ENCODE data around the gene NR1I2.

The NR1I2 gene

GRCh38 chr3:119825820-119826219 lies 43.9 kb downstream of the NR1I2 start:
- DNase-seq, result no peak

- no peak for DNase-seq
Observed at GRCh38 chr3:119826711-119827608, 45.1 kb downstream of the NR1I2 start.

DNA sequence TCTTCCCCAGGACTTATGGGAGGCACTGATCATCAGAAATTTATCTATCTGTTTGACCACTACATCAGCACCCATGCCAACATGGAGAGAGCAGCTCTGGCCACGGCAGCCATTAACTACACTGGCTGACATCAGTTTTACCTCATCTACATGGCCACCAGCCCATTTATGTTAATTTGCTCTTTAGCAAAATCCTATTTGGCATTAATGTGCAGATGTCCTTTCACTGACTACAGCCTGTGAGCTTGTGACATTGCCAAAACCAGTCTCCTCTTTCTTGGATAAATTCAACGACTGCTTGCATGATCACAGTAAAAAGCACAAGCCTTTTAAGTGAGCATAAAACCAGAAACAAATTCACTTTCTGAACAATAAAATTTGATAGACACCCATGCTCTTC lies 47.5 kb downstream of the NR1I2 start:
- DNase-seq, result no peak

DNA sequence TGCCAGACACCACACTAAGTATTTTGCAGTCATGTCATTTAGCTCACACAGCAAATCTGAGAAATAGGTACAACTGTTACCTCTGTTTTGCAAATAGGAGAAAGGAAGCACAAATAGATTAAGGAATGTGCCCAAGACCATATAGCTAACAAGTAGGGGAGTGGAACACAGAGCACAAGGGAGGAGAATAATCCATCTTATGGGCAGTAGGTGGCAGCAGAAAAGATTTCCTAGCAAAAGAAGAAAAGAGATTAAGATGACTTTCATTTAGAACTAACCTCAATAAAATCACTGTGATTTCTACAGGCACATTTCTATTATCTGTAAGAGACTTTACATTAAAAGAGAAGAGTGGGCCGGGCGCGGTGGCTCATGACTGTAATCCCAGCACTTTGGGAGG lies 49.1 kb downstream of the NR1I2 start:
- no peak for DNase-seq

GRCh38 chr3:119831941-119832371 lies 50.1 kb downstream of the NR1I2 start:
- no peak for DNase-seq

GRCh38 chr3:119834754-119835370 lies 53.0 kb downstream of the NR1I2 start:
- DNase-seq, result no peak

DNA sequence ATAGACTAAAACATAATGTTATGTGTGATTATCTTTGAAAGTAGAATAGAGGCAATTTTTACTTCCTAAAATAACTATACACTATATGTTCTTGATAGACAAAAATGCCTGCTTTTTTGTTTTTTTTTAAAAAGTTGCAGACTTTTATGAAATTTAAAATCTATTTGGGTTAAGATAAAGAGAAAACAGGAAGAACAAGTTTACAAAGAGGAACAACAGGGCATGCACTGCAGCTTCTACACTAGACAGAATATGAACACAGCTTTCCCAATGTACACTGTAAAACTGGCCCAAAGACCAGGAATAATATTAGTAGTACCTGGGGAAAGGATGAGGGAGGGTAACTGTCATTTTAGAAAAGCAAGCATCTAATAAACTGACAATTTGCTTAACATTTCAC lies 53.7 kb downstream of the NR1I2 start:
- DNase-seq, result no peak

GRCh38 chr3:119841808-119842471 lies 60.0 kb downstream of the NR1I2 start:
- DNase-seq, result no peak

DNA sequence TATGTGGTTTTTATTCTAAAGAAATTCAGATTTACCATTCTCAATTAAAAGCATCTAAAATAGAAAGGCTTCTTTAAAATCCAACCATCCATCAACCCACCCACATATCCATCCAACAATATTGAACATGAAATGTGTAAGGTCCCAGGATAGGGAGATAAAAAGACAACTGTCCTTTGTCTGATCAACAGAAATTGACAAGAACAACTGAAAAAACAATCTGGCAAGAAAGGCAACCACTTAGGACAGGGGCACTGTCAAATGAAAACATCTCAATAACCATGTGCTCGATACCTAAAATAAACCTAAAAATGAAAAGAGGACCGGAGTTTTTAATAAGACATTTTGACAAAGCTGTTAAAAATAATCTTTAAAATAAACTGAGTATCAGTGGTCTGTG lies 67.2 kb downstream of the NR1I2 start:
- no peak for DNase-seq

DNA sequence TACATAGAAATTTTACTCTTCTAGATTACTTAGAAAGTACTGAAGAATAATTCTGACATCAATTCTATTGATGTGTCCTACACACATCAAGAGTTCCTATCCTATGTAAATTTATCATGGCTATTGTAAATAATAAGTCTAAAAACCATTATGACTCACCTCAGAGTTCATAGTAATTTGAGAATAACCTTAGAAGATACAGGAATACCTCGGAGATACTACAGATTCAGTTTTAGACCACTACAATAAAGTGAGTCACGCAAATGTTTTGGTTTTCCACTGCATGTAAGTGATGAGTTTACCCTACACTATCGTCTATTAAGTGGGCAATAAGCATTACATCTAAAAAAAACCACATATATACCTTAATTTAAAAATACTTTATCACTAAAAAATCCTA lies 74.8 kb downstream of the NR1I2 start:
- no peak for DNase-seq

DNA sequence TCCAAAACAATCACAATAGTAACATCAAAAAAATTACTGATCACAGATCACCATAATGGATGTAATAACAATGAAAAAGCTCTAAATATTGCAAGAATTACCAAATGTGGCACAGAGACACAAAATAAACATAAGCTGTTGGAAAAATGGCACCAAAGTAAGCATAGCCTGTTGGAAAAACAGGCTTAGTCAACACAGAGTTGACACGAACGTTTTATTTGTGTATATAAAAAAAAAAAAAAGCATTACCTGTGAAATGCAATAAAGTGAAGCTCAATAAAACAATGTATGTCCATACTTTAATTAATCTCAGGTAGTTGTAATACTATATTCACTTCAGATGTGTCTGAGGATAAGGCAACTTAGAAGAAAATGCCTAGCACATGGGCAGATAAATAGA lies 77.1 kb downstream of the NR1I2 start:
- DNase-seq, result no peak

DNA sequence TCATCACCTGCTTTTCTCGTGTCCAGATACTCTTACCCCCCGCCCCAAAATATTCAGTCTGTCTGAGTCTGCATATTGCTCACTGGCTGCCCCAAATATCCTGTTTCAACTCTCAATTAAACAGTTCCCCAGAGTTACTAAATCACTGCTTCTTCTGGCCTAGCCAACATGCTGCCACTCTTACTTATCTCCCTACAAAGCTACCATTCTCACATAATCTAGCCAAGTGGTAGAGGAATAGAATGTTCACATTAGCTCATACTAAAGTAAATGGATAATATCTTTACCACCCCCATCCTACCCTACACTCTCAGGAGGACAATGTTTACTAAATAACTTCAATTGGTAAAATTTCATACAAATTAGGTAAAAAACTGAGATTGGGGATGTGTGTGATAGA lies 77.8 kb downstream of the NR1I2 start:
- DNase-seq, result no peak

- DNase-seq, result no peak
Observed at GRCh38 chr3:119861681-119862080, 79.8 kb downstream of the NR1I2 start.

- DNase-seq, result no peak
Observed at GRCh38 chr3:119862616-119863015, 80.7 kb downstream of the NR1I2 start.

GRCh38 chr3:119864476-119864875 lies 82.6 kb downstream of the NR1I2 start:
- DNase-seq, result no peak

Measured in GDM1 (cell line).